ENCODE data around the gene SPSB4.

- no peak for TF ChIP-seq CTCF (IDR thresholded peaks at IDR 0.05)
- TF ChIP-seq POLR2A (IDR thresholded peaks at IDR 0.05): no peak
Measured at GRCh38 chr3:141152801-141153678, 101.9 kb downstream of the SPSB4 start.

Data from uterus (tissue), 2 donors.